HG03558 (cell line): ENCODE results near the gene SLC14A1.
"Not testable (repeated sequence)": the region's sequence is repeated elsewhere in the genome, so short reads cannot be mapped to it uniquely, and the experiment has no call there.

Experiments
- ATAC-seq: cut with Tn5 transposase; IDR thresholded peaks from one replicate; pipeline ENCODE4 v1.9.1; 2021; ENCODE audit warnings: moderate number of reproducible peaks; ENCODE audit not compliant: unreplicated experiment; ENCODE audit errors: extremely low read depth

The SLC14A1 gene

GRCh38 chr18:45753286-45753685 is 29.3 kb downstream of the SLC14A1 start:
- ATAC-seq = no peak

DNA sequence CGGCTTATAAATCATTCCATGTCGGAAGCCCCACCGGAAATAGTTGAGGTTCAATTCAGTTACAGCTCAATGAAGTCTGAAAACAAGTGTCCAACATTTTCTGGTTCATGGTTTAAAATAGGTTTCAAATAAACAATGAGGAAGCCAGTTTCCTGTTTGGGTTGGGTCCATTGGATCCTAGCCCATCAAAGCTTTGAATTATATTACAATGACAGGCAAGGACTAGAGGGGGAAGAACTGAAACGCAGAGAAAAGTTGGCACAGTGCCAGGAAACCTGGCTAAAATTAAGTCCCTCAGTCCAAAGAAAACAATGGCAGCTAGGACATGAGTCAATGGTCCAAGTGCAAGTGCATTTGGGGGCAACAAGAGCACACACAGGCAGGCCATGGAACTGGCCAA is 32.0 kb downstream of the SLC14A1 start:
- no peak for ATAC-seq

- no peak for ATAC-seq
These were observed 33.0 kb downstream of the SLC14A1 start for GRCh38 chr18:45757005-45757404.

- ATAC-seq = not testable (repeated sequence)
These were observed 33.7 kb downstream of the SLC14A1 start for GRCh38 chr18:45757644-45758043.

GRCh38 chr18:45760462-45761036 is 36.6 kb downstream of the SLC14A1 start:
- ATAC-seq = no peak

- no peak for ATAC-seq
These were observed 37.6 kb downstream of the SLC14A1 start for GRCh38 chr18:45761512-45762114.

- no peak for ATAC-seq
These were observed 40.2 kb downstream of the SLC14A1 start for GRCh38 chr18:45764000-45764686.

DNA sequence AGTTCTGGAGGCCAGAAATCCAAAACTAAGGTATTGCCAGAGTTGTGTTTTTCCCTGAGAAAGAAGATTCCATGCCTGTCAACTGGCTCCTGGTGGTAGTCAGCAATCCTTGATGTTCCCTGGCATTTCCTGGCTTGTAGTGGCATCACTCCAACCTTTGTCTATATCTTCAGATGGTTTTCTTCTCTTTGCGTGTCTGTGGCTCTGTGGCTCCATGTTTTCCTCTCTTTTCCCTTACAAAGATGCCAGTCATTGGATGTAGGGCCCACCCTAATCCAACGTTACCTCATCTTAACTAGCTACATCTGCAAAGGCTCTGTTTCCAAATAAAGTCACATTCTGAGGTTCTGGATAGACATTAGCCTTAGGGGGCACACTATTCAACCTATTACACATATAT is 41.8 kb downstream of the SLC14A1 start:
- ATAC-seq = no peak

DNA sequence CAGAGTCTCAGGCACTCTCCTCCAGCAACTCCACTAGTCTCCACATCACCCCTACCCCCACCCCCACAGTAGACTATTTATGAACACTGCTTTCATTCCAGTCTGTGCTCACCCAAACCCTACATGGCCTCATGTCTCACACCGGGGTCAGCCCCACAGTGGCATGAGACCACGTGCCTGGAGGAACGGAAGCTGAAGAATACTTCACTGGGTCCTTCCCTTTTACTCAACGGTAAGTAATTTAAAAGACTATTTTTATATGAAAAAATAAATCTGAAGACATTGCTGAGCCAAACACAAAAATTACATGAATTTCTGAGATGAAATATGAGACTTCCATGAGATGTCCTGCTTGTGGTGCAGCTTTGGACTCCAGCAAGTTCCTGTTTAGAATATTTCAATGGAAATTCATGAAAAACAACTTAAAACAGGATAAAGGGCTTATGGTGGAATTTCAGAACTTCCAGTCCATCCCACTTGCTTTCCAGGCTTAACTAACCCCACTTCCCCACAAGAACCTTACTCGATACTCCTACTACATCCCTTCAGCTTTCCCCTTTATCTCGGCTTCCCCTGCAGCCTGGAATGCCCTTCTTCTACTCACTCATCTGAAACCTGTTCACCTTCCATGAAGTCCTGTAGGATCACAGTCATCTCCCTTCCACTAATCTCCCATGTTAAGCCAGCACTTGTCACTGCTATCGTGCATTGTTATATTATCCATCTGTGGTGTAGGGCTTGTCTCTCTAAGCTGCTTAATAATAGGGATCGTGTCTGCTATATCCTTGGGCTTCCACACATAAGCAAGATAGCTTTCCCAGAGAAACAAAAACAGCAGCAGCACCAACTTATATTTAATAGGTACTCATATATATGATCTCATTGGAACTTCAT is 47.9 kb downstream of the SLC14A1 start:
- ATAC-seq = no peak

- ATAC-seq = peak; percentile 48
These were observed 50.1 kb downstream of the SLC14A1 start for GRCh38 chr18:45774065-45774521.

DNA sequence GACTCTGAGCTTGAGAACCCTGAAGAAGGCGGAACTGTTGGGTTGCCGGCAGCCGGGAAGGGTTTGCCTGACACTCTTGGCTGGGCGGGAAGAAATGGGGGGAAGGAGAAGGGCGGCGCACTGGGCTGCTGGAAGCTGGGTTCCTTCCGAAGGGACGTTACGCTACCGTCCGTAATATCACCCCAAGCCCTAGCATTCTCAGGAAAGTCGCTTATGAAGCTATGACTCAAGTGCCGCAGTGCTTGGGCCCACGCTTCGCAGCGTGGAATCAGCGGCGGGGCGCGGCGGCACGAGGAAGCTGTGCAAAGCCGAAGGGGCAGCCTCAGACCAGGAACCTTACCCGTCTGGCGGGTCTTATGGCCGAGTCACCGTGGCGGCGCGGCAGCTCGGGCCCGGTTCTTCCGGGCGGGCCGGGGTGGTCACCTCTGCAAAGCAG is 51.3 kb downstream of the SLC14A1 start:
- ATAC-seq = no peak

- no peak for ATAC-seq
These were observed 51.8 kb downstream of the SLC14A1 start for GRCh38 chr18:45775743-45776142.

- ATAC-seq = no peak
These were observed 53.4 kb downstream of the SLC14A1 start for GRCh38 chr18:45777393-45777792.

GRCh38 chr18:45780568-45780967 is 56.6 kb downstream of the SLC14A1 start:
- no peak for ATAC-seq

GRCh38 chr18:45782662-45783061 is 58.7 kb downstream of the SLC14A1 start:
- ATAC-seq = no peak

DNA sequence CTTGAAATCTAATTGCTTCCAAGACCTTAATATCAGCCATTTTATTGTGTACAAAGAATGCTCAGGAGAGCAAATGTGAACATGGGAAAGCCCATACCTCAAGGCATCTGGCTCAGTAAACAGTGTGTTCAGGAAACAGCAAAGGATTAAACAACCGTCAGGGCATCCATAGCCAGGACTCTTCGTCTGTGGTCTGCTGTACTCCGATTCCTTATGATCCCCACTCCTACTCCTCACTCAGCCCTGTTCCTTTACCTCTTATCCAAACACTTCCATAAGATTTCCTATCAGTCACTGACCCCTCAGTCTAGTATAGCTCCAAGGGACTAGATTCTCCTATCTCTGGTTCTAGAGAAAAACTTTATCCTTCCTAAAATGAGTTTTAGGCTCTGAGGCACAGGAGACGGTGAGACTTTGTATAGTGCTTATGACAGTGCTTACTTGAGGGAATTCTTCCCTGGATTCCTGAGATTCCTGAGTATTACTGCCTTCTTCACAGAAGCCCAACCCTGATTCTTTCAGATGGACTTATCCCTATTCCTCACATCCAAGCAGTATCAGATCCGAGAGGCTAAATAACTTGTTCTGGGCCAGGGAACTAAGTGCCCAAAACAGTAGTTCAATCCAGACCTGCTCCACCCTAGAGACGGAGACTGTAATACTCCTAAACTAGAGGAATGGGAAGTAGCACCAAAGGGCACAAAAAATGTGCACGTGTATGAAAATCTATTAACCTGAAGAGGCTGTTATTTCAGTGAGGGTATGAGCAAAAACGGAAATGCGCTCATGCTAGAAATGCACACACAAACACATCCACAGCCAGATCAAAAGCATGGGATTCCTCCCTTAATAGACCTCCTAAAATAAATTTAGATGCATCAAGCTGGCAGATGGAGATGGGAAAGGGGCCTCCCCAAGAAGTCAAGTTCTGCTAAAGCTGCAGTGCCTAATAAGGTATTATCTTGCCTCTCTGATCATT is 59.4 kb downstream of the SLC14A1 start:
- ATAC-seq = no peak

GRCh38 chr18:45785134-45785533 is 61.2 kb downstream of the SLC14A1 start:
- no peak for ATAC-seq

GRCh38 chr18:45786941-45787340 is 63.0 kb downstream of the SLC14A1 start:
- ATAC-seq = no peak

DNA sequence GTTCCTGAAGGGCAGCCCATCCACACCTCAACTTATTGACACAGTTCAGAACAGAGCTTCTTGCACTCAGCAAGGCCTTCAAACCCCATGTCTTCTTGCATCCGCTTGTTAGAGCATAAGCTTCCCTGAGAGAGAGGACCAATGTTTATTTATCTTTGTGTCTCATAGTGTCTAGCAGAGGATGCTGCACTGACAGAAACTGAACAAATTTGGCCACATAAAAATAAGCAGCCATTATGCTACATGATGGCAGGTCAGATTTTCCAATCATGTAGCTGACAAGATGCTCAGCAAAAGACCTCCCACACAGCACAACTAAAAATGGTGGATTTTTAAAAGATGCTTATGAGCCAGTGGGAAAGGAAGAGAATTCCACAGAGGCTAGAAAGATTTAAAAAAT is 63.4 kb downstream of the SLC14A1 start:
- no peak for ATAC-seq
